H9 (cell line): ENCODE results near the gene SEC23A. TPM values are rescaled to one million over a fixed set of nuclear protein-coding genes. Genes with fewer than 3 reads are reported as not detected.
"Not testable (repeated sequence)": the region's sequence is repeated elsewhere in the genome, so short reads cannot be mapped to it uniquely, and the experiment has no call there.

Source experiments
- DNase-seq: peaks from one replicate; pipeline ENCODE4 v3.0.0-alpha.2; 2017
- H2AFZ ChIP-seq: one replicate; pipeline ENCODE4 v1.6.1; 2013; ENCODE audit warnings: mild to moderate bottlenecking, low read length, control low read depth, moderate library complexity
- H2AK5ac ChIP-seq: 2 replicates; pipeline ENCODE4 v1.6.1; 2013; ENCODE audit warnings: low read length, control low read depth, mixed read lengths; ENCODE audit not compliant: insufficient read length
- H2BK120ac ChIP-seq: one replicate; pipeline ENCODE4 v1.6.1; 2013; ENCODE audit warnings: low read depth, mild to moderate bottlenecking, low read length, control low read depth, inconsistent platforms; ENCODE audit not compliant: poor library complexity, severe bottlenecking
- H2BK12ac ChIP-seq: 2 replicates; pipeline ENCODE4 v1.6.1; 2013; ENCODE audit warnings: low read length, control low read depth, mixed read lengths, low read depth; ENCODE audit not compliant: insufficient read length
- H2BK15ac ChIP-seq: 2 replicates; pipeline ENCODE4 v1.6.1; 2013; ENCODE audit warnings: low read depth, low read length, control low read depth
- H2BK20ac ChIP-seq: one replicate; pipeline ENCODE4 v1.6.1; 2013; ENCODE audit warnings: low read depth, mild to moderate bottlenecking, low read length, control low read depth, inconsistent platforms; ENCODE audit not compliant: poor library complexity, severe bottlenecking
- H2BK5ac ChIP-seq: 2 replicates; pipeline ENCODE4 v1.6.1; 2013; ENCODE audit warnings: low read length, control low read depth, mixed read lengths; ENCODE audit not compliant: insufficient read length
- H3K14ac ChIP-seq: 2 replicates; pipeline ENCODE4 v1.6.1; 2013; ENCODE audit warnings: low read length, control low read depth; ENCODE audit not compliant: insufficient read depth
- H3K18ac ChIP-seq: 2 replicates; pipeline ENCODE4 v1.6.1; 2013; ENCODE audit warnings: low read depth, mild to moderate bottlenecking, mixed read lengths, low read length, control low read depth; ENCODE audit not compliant: insufficient read length
- H3K23ac ChIP-seq: 2 replicates; pipeline ENCODE4 v1.6.1; 2013; ENCODE audit warnings: low read length, control low read depth, mixed read lengths, low read depth; ENCODE audit not compliant: insufficient read length
- H3K23me2 ChIP-seq: 2 replicates; pipeline ENCODE4 v1.6.1; 2013; ENCODE audit warnings: low read depth, mild to moderate bottlenecking, mixed read lengths, low read length, control low read depth; ENCODE audit not compliant: insufficient read length, poor library complexity, severe bottlenecking
- H3K27ac ChIP-seq: 2 replicates; pipeline ENCODE4 v1.5.1; 2013; ENCODE audit warnings: low read length, control low read depth, mixed read lengths, low read depth; ENCODE audit not compliant: insufficient read length
- H3K27me3 ChIP-seq: 2 replicates; pipeline ENCODE4 v1.6.1; 2013; ENCODE audit warnings: low read length, control low read depth, inconsistent platforms; ENCODE audit not compliant: insufficient read depth
- H3K4ac ChIP-seq: 2 replicates; pipeline ENCODE4 v1.6.1; 2013; ENCODE audit warnings: low read depth, mild to moderate bottlenecking, control low read depth, inconsistent platforms, low read length, moderate library complexity
- H3K4me1 ChIP-seq: 2 replicates; pipeline ENCODE4 v1.6.1; 2013; ENCODE audit warnings: low read length, control low read depth, inconsistent platforms; ENCODE audit not compliant: insufficient read depth
- H3K4me2 ChIP-seq: 2 replicates; pipeline ENCODE4 v1.6.1; 2013; ENCODE audit warnings: low read length, control low read depth, mixed read lengths; ENCODE audit not compliant: insufficient read length, insufficient read depth
- H3K56ac ChIP-seq: 2 replicates; pipeline ENCODE4 v1.6.1; 2013; ENCODE audit warnings: low read depth, mild to moderate bottlenecking, mixed read lengths, low read length, control low read depth; ENCODE audit not compliant: insufficient read length
- H3K79me1 ChIP-seq: 2 replicates; pipeline ENCODE4 v1.6.1; 2013; ENCODE audit warnings: low read depth, mild to moderate bottlenecking, moderate library complexity, low read length, control low read depth, inconsistent platforms; ENCODE audit not compliant: insufficient read depth, poor library complexity, severe bottlenecking
- H3K79me2 ChIP-seq: 2 replicates; pipeline ENCODE4 v1.6.1; 2013; ENCODE audit warnings: low read length, control low read depth, inconsistent platforms; ENCODE audit not compliant: insufficient read depth
- H3K9ac ChIP-seq: 2 replicates; pipeline ENCODE4 v1.6.1; 2013; ENCODE audit warnings: low read length, control low read depth, mixed read lengths; ENCODE audit not compliant: insufficient read length; ENCODE audit errors: extremely low read depth
- H3K9me3 ChIP-seq: one replicate; pipeline ENCODE4 v1.6.1; 2013; ENCODE audit warnings: low read depth, low read length, inconsistent platforms; ENCODE audit not compliant: control insufficient read depth
- H3T11ph ChIP-seq: one replicate; pipeline ENCODE4 v1.6.1; 2013; ENCODE audit warnings: mild to moderate bottlenecking, low read length, control low read depth, inconsistent platforms
- H4K20me1 ChIP-seq: one replicate; pipeline ENCODE4 v1.6.1; 2013; ENCODE audit not compliant: control insufficient read depth, insufficient read length, insufficient read depth
- H4K5ac ChIP-seq: 2 replicates; pipeline ENCODE4 v1.6.1; 2013; ENCODE audit warnings: low read depth, mild to moderate bottlenecking, mixed read lengths, low read length, control low read depth; ENCODE audit not compliant: insufficient read length
- H4K8ac ChIP-seq: replicated peaks from 2 replicates; pipeline ENCODE4 v1.6.1; 2013; ENCODE audit warnings: low read length, control low read depth, mixed read lengths, low read depth; ENCODE audit not compliant: insufficient read length
- H4K91ac ChIP-seq: 2 replicates; pipeline ENCODE4 v1.6.1; 2013; ENCODE audit warnings: low read depth, mild to moderate bottlenecking, moderate library complexity, mixed read lengths, low read length, control low read depth; ENCODE audit not compliant: insufficient read length
- H3K27ac Mint-ChIP-seq, 3 experiments: 2 replicates in 2 of 3; 3 replicates in 1 of 3; pipeline ENCODE4 v1.8.0; 2020 to 2021; ENCODE audit warnings: mixed read lengths in 3 of 3, mild to moderate bottlenecking in 1 of 3, moderate library complexity in 1 of 3
- H3K27me3 Mint-ChIP-seq: 2 replicates; pipeline ENCODE4 v1.8.0; 2021; ENCODE audit warnings: low read depth, mild to moderate bottlenecking, moderate library complexity, mixed read lengths
- H3K36me3 Mint-ChIP-seq, 3 experiments: 2 replicates in 2 of 3; 3 replicates in 1 of 3; pipeline ENCODE4 v1.8.0; 2020 to 2021; ENCODE audit warnings: low read depth in 3 of 3, mixed read lengths in 3 of 3; ENCODE audit not compliant: insufficient read depth in 1 of 3
- H3K4me1 Mint-ChIP-seq, 2 experiments: 2 replicates each; pipeline ENCODE4 v1.8.0; 2020; ENCODE audit warnings: mixed read lengths in 2 of 2
- H3K4me3 Mint-ChIP-seq, 2 experiments: 2 replicates in 1 of 2; 3 replicates in 1 of 2; pipeline ENCODE4 v1.8.0; 2020 to 2021; ENCODE audit warnings: mild to moderate bottlenecking in 2 of 2, mixed read lengths in 2 of 2, moderate library complexity in 1 of 2
- H3K9me3 Mint-ChIP-seq, 2 experiments: 2 replicates in 1 of 2; 3 replicates in 1 of 2; pipeline ENCODE4 v1.8.0; 2020; ENCODE audit warnings: mild to moderate bottlenecking in 2 of 2, mixed read lengths in 2 of 2, moderate library complexity in 1 of 2
- WGBS: extraction: QIAGEN DNeasy Blood & Tissue Kit; methylation state at CpG from one replicate; pipeline ENCODE4 v1.1.7; 2013; ENCODE audit warnings: missing lambda C conversion rate, low lambda C conversion rate, mixed read lengths; ENCODE audit not compliant: insufficient read length; ENCODE audit errors: extremely low coverage; 5-methylcytosine and 5-hydroxymethylcytosine counted together
- total RNA-seq: library from RNA; stranded (reverse); gene quantifications from 2 replicates; pipeline ENCODE4 v1.2.1, GENCODE V29; 2021
- TF ChIP-seq, protein P1 (sequence below): fragments of 200-600 bp; sonication (generic); conservative IDR thresholded peaks from 3 replicates; pipeline ENCODE4 v1.8.0; 2021; ENCODE audit warnings: antibody characterized with exemption, mild to moderate bottlenecking

SEC23A gene
- total RNA-seq, 1 experiment from 2014 or later: 55.3 TPM

DNA sequence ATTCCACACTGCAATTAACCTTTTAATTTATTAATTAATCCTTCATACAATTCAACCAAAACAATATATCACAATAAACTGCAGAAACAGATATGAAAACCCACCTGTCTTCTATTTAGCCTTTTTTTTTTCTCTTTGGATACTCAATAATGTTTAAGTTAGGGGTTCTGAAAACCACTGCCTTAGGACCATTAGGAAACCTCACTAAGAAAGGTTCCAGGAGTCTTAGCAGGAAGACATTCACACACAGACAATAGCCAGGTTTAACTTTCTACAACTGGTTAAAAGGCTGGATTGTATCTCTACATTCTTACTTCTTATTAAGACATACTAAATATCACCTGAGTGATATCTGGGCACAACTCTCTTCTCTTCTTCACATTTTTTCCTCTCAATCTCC, 3.3 kb downstream of the SEC23A start:
- no peak overlapping the region for H2AFZ ChIP-seq
- Mint-ChIP-seq H3K4me1 (peaks cover 26 to 38% of the 10 kb centered on the region in 2 experiments), H3K27ac (peak overlapping the region in 2 of 3 experiments; percentile 5 to 52; a peak in 3 of 7 replicates), H3K4me3 (0 out of 5 replicates have a peak overlapping the region, but pooled peaks of 1 of the 2 experiments have one; percentile 1), H3K36me3 (peaks cover 4 to 18% (median 15%) of the 10 kb centered on the region in 3 experiments; a peak in 6 of 7 replicates), H3K9me3 (no peaks in the 10 kb centered on the region), H3K27me3 (no peaks in the 10 kb centered on the region)
- no peak overlapping the region for H2BK120ac ChIP-seq
- no peak overlapping the region for H3K56ac ChIP-seq
- no peak overlapping the region for H4K8ac ChIP-seq
- no peak overlapping the region for H4K91ac ChIP-seq
- H3K4me2 ChIP-seq: no peak overlapping the region
- no peak overlapping the region for H2BK12ac ChIP-seq
- H3T11ph ChIP-seq: no peak overlapping the region
- H4K20me1 ChIP-seq: no peaks in the 10 kb centered on the region
- no peak overlapping the region for H2AK5ac ChIP-seq
- H3K79me2 ChIP-seq: peaks cover 3% of the 10 kb centered on the region; the same call in 1 of the 2 replicates
- H3K4ac ChIP-seq: no peak overlapping the region
- no peak overlapping the region for H4K5ac ChIP-seq
- no peak overlapping the region for H3K27ac ChIP-seq
- H3K18ac ChIP-seq: no peak overlapping the region
- H3K27me3 ChIP-seq: no peaks in the 10 kb centered on the region
- no peaks in the 10 kb centered on the region for H3K79me1 ChIP-seq
- peaks cover 3% of the 10 kb centered on the region; the same call in 1 of the 2 replicates for H3K4me1 ChIP-seq
- TF ChIP-seq, protein P1, sequence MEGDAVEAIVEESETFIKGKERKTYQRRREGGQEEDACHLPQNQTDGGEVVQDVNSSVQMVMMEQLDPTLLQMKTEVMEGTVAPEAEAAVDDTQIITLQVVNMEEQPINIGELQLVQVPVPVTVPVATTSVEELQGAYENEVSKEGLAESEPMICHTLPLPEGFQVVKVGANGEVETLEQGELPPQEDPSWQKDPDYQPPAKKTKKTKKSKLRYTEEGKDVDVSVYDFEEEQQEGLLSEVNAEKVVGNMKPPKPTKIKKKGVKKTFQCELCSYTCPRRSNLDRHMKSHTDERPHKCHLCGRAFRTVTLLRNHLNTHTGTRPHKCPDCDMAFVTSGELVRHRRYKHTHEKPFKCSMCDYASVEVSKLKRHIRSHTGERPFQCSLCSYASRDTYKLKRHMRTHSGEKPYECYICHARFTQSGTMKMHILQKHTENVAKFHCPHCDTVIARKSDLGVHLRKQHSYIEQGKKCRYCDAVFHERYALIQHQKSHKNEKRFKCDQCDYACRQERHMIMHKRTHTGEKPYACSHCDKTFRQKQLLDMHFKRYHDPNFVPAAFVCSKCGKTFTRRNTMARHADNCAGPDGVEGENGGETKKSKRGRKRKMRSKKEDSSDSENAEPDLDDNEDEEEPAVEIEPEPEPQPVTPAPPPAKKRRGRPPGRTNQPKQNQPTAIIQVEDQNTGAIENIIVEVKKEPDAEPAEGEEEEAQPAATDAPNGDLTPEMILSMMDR: no peak
- H2BK15ac ChIP-seq: no peak overlapping the region
- DNase-seq: no peak
- no peaks in the 10 kb centered on the region for H3K9me3 ChIP-seq
- H3K23ac ChIP-seq: no peak overlapping the region
- H2BK5ac ChIP-seq: no peak overlapping the region
- no peak overlapping the region for H3K9ac ChIP-seq
- no peak overlapping the region for H2BK20ac ChIP-seq
- peaks cover 9% of the 10 kb centered on the region for H3K23me2 ChIP-seq
- H3K14ac ChIP-seq: no peak overlapping the region

DNA sequence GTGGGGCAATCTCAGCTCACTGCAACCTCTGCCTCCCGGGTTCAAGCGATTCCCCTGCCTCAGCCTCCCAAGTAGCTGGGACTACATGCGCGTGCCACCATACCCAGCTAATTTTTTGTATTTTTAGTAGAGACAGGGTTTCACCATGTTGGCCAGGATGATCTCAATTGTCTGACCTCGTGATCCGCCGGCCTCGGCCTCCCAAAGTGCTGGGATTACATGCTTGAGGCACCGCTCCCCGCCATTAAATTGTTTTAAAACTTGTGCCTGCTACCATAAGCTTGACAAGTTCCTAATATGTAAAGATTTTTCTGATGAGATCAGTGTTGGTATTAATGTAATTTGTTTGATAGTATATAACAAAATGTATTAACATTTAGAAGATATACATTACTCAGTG, 3.8 kb downstream of the SEC23A start:
- H4K8ac ChIP-seq: not testable (repeated sequence)

More for the DNA sequence above, 3.8 kb downstream of the SEC23A start:
- not testable (repeated sequence) for H2BK12ac ChIP-seq, H3K23me2 ChIP-seq, H3K23ac ChIP-seq, H3K4me3 Mint-ChIP-seq, H3K9me3 Mint-ChIP-seq, H3K27ac Mint-ChIP-seq, H3K27me3 ChIP-seq, H3K4me2 ChIP-seq, H3K9me3 ChIP-seq, H3K9ac ChIP-seq, H2BK120ac ChIP-seq, H4K5ac ChIP-seq, H3K18ac ChIP-seq, H2BK20ac ChIP-seq, H3K27me3 Mint-ChIP-seq, H3K56ac ChIP-seq, H3K79me1 ChIP-seq, H4K20me1 ChIP-seq, H2AK5ac ChIP-seq, H3K27ac ChIP-seq, H2BK15ac ChIP-seq, H3K4me1 ChIP-seq, DNase-seq, H3K79me2 ChIP-seq, H3K4ac ChIP-seq, H3T11ph ChIP-seq, H3K14ac ChIP-seq, H2AFZ ChIP-seq, H4K91ac ChIP-seq, H2BK5ac ChIP-seq
- Mint-ChIP-seq H3K4me1 (peaks cover 25 to 35% of the 10 kb centered on the region in 2 experiments), H3K36me3 (peaks cover 8 to 24% (median 20%) of the 10 kb centered on the region in 3 experiments; a peak in 6 of 7 replicates)
- WGBS: no CpG with 5 or more reads among the region's 10 CpGs
